Duodenal mucosa (tissue), 2 donors: Measurements from ENCODE around the gene UCK1.

Experiments
- H3K27ac ChIP-seq: one replicate; pipeline ENCODE4 v1.7.0; 2013; ENCODE audit warnings: low read depth, low read length
- H3K27me3 ChIP-seq, 2 donors: one replicate each; pipeline ENCODE4 v1.7.0; 2013; ENCODE audit warnings: low read length in 2 of 2, control low read depth in 1 of 2; ENCODE audit not compliant: insufficient read depth in 2 of 2, control insufficient read depth in 1 of 2
- H3K36me3 ChIP-seq, 2 donors: one replicate each; pipeline ENCODE4 v1.7.0; 2013; ENCODE audit warnings: low read length in 2 of 2, control low read depth in 1 of 2; ENCODE audit not compliant: insufficient read depth in 2 of 2, control insufficient read depth in 1 of 2
- H3K4me1 ChIP-seq, 2 donors: one replicate each; pipeline ENCODE4 v1.7.0; 2013; ENCODE audit warnings: low read length in 2 of 2, control low read depth in 1 of 2; ENCODE audit not compliant: insufficient read depth in 2 of 2, control insufficient read depth in 1 of 2
- H3K4me3 ChIP-seq, 2 donors: one replicate each; pipeline ENCODE4 v1.7.0; 2013; ENCODE audit warnings: low read length in 2 of 2, low read depth in 1 of 2
- H3K9ac ChIP-seq, 2 donors: one replicate each; pipeline ENCODE4 v1.7.0; 2013; ENCODE audit warnings: low read length in 2 of 2, low read depth in 1 of 2
- H3K9me3 ChIP-seq, 2 donors: one replicate each; pipeline ENCODE4 v1.7.0; 2013; ENCODE audit warnings: low read length in 2 of 2, control low read depth in 1 of 2; ENCODE audit not compliant: control insufficient read depth in 1 of 2

Gene UCK1

DNA sequence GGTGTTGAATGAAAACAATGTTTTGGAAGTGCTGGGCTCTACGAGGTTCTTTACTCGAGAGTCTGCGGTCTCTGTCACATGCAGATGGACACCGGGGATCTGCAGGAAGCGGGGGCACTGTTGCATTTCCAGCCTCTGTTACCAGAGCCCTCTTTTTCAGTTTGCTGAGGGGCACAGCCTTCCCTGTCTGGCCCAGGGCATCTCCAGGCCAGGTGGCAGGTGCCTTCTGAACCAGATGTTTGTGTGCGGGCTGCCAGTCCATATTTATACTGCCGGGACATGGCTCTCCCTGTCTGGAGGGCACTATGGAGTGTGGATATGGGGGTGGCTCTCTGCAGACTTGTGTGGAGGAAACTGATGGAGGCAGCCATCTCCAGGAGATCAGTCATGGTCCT is 47.0 kb downstream of the UCK1 start:
- Histone ChIP-seq H3K27ac (no peak overlapping the region), H3K4me1 (no peaks in the 10 kb centered on the region), H3K36me3 (peaks cover 78 to 97% of the 10 kb centered on the region in 2 donors), H3K27me3 (no peaks in the 10 kb centered on the region), H3K9ac (no peak overlapping the region), H3K4me3 (no peak overlapping the region), H3K9me3 (no peaks in the 10 kb centered on the region)

DNA sequence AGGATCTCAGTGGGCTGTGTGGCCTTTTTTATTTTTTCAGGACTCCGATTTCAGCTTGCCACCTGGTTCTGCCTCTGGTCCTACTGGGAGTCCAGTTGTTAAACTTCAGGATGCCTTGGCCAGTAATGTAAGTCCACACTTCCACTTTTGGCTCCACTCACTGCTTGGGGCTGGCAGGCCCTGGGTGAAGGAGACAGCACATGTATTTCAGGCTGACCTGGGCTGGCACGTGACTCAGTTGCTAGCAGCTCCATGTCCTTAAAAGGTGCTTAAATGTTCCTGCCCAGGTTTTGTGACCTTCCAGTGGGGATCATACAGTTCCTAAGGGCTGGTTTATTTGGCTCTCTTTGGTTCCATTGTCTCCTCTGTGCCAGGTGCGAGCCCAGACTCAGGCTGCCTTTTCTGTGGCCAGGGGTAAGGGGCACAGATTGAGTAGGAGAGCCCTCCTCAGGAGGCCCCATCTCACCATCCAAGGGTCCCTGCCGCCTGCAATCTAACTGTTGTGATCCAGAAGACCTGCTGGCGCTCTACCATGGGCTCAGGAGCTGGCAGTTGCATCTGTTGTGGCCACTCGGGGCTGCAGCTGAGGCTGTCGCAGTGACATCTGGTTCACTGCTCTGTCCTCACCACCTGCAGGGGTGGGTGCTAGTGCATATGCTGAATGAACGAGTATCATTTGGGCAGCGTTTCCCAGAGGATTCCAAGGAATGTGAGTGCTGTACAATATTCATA is 47.6 kb downstream of the UCK1 start:
- Histone ChIP-seq H3K9ac (no peak overlapping the region), H3K4me1 (no peaks in the 10 kb centered on the region), H3K27ac (no peak overlapping the region), H3K36me3 (peaks cover 79 to 97% of the 10 kb centered on the region in 2 donors), H3K27me3 (no peaks in the 10 kb centered on the region), H3K4me3 (no peak overlapping the region), H3K9me3 (no peaks in the 10 kb centered on the region)

DNA sequence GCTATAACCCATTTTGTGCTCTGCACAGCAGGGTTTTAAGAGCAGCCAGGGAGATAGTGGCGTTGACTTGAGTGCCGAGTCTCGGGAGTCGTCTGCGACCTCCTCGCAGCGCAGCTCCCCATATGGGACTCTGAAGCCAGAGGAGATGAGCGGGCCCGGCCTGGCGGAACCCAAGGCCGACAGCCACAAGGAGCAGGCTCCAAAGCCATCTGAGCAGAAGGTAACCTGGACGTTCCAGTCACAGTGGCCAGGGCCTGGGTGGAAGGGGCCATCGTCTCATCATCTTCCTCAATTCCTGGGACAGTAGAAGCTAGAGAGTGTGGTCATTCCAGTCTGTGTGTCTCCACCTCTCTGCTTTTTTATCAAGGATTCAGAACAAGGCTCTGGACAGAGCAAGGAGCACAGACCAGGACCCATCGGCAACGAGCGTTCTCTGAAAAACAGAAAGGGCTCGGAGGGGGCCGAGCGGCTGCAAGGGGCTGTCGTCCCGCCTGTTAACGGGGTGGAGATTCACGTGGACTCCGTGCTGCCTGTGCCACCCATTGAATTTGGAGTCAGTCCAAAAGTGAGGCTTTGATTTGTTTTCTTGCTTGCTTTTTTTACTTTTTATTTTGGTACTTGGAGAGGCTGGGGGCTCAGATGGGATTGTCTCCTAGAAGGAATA is 48.6 kb downstream of the UCK1 start:
- Histone ChIP-seq H3K36me3 (peaks cover 76 to 96% of the 10 kb centered on the region in 2 donors), H3K27ac (no peak overlapping the region), H3K9me3 (no peaks in the 10 kb centered on the region), H3K27me3 (no peaks in the 10 kb centered on the region), H3K4me1 (no peaks in the 10 kb centered on the region), H3K4me3 (no peak overlapping the region), H3K9ac (no peak overlapping the region)

DNA sequence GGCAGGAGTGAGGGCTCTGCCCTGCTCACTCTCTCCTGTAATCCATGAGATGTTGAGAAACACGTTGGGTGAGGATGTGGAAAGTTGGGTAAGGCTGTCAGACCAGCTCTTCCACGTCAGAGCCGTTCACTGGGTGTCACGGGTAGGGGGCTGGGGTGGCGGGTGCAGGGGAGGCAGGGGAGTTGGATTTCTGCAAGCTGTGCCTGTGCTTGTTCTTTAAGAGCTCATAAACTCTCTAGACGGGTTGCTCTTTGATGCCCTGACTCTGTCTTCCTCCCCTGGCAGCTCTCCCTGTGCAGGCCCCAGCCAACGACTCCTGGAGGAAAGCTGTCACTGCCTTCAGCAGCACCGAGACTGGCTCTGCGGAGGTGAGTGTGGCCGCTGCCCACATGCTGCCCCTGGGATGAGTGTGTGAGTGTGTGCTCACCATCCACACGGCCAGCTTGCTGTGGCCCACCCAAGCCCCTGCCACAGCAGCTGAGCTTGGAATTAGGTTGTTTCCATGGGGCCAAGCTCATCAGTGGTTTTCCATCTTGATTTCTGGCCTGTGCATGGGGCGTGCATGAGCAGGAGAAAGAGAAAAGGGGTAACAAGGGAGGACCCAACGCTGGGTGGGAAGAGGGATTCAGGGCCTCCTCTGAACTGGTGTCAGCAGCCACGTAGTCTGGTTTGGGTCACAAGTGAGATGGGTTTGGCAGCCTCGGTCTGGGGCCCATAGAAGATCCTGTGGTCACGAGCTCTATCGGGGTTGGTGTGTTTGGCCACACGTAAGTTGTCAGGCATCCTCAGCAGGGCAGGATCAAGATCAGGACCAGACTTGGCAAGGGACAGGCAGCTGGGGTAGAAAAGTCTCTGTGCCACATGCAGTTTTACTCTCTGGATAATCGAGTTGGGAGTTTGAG is 49.4 kb downstream of the UCK1 start:
- no peak overlapping the region for H3K4me3 ChIP-seq
- no peaks in the 10 kb centered on the region for H3K4me1 ChIP-seq
- H3K9ac ChIP-seq = no peak overlapping the region
- no peaks in the 10 kb centered on the region for H3K27me3 ChIP-seq
- H3K27ac ChIP-seq = no peak overlapping the region
- H3K9me3 ChIP-seq = no peaks in the 10 kb centered on the region
- peaks cover 70 to 96% of the 10 kb centered on the region in 2 donors for H3K36me3 ChIP-seq

DNA sequence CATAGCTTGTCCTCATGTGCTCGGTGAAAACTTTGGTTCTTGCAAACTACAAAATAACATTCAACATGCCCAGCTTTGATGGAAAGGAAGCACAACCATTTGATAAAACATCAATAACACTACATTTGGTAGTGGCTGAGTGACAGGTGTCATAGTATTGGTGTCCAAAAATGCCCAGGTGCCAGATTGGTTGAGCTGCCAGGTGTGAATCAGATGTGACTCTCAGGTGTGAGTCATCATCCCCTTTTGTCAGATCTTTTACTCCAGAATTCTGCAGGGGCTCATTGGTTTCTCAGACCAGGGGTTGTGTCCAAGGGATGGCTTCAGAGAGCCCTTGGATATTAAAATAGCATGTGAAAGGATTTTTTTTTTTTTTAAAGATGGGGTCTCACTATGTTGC is 50.8 kb downstream of the UCK1 start:
- Histone ChIP-seq H3K27ac (no peak overlapping the region), H3K9me3 (no peaks in the 10 kb centered on the region), H3K4me3 (no peak overlapping the region), H3K9ac (no peak overlapping the region), H3K4me1 (no peaks in the 10 kb centered on the region), H3K36me3 (peaks cover 62 to 96% of the 10 kb centered on the region in 2 donors), H3K27me3 (no peaks in the 10 kb centered on the region)

DNA sequence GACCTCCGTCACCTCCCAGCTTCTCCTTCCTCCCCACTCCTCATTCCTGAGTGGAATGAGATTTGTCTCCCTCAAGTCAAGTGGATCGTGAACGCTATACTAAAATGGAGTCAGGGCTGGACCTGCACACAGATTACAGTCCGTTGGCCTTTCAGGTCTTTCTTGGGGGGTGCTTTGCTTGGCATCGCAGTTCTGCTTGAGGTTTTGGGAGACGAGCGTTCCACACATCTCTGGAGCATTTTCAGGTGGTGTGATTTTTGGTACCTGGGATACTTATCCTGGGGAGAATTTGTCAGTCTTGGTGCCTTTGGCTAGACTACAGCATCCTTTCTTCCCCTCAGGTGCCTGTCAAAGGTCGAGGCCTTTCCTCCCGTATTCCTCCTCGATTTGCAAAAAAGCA is 52.2 kb downstream of the UCK1 start:
- no peaks in the 10 kb centered on the region for H3K27me3 ChIP-seq
- H3K9ac ChIP-seq = no peak overlapping the region
- H3K4me1 ChIP-seq = no peaks in the 10 kb centered on the region
- H3K36me3 ChIP-seq = peaks cover 59 to 94% of the 10 kb centered on the region in 2 donors
- H3K4me3 ChIP-seq = no peak overlapping the region
- H3K9me3 ChIP-seq = no peaks in the 10 kb centered on the region
- no peak overlapping the region for H3K27ac ChIP-seq

DNA sequence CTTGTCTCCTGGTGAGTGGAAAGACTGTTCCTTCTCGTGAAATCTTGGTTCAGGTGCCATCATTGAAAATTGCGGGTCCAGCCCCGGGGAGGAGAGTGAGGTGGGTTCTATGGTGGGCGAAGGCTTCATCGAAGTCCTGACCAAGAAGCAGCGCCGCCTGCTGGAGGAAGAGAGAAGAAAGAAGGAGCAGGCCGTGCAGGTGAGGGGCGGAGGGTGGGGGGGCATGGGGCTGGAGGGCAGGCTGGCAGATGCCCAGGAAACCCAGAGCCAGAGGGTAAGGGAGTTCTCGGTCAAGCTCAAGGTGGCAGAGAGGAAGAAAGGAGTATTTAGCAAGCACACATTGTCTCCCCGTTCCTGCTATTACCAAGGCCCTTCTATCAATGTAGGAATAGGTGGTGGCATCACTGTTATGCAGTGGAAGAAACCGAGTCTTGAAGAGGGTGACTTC is 52.6 kb downstream of the UCK1 start:
- H3K4me3 ChIP-seq = no peak overlapping the region
- no peaks in the 10 kb centered on the region for H3K4me1 ChIP-seq
- H3K27me3 ChIP-seq = no peaks in the 10 kb centered on the region
- H3K36me3 ChIP-seq = peaks cover 59 to 94% of the 10 kb centered on the region in 2 donors
- no peaks in the 10 kb centered on the region for H3K9me3 ChIP-seq
- no peak overlapping the region for H3K9ac ChIP-seq
- no peak overlapping the region for H3K27ac ChIP-seq

DNA sequence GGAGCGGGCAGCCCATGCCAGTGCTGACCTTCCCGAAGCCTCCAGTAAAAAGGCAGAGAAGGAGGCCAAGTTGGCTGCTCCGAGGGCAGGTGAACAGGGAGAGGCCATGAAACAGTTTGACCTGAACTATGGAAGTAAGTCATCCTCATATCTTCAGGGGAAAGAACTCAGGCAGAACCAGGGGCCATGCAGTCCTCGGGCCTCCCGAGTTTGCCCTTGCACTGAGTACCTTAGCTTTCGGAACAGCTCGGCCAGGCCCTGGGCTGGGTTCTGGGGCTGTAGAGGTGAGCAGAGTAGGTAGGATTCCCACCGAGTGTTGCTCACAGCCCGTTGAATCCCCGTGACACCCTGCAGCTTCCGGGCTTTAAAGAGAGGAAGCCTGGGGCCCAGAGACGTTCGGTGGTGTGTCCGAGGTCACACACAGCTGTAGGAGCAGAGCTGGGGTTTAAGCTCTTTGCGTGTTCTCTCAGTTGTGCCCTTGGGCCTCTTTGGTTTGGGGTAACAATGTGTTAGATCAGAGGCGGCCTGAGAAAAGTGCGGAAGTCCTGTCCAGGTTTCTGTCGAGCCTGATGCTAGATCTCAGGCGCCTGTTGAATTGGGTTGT is 53.1 kb downstream of the UCK1 start:
- peaks cover 56 to 94% of the 10 kb centered on the region in 2 donors for H3K36me3 ChIP-seq
- H3K4me1 ChIP-seq = no peaks in the 10 kb centered on the region
- H3K27ac ChIP-seq = no peak overlapping the region
- H3K4me3 ChIP-seq = no peak overlapping the region
- H3K9me3 ChIP-seq = no peaks in the 10 kb centered on the region
- no peaks in the 10 kb centered on the region for H3K27me3 ChIP-seq
- no peak overlapping the region for H3K9ac ChIP-seq

DNA sequence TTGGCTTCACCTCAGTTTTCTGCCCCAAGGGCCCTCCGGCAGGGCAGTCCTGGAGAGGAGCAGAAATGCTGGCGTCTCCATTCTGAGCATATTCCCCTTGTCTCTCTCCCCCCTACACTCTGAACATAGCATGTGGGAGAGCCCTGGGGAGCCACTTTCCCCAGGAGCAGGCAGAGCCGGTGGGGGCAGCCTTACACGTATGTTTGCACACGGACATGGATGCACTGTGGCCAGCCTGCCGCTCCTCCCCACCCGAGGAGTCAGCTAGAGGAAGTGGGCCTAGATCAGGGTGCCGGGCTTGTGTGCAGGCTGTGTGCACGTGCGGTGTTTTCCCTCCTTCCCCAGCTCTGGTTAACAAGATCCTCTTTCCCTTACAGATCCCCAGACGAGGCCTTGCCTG is 53.7 kb downstream of the UCK1 start:
- Histone ChIP-seq H3K27me3 (no peaks in the 10 kb centered on the region), H3K36me3 (peaks cover 53 to 94% of the 10 kb centered on the region in 2 donors), H3K9ac (no peak overlapping the region), H3K4me3 (no peak overlapping the region), H3K9me3 (no peaks in the 10 kb centered on the region), H3K27ac (no peak overlapping the region), H3K4me1 (no peaks in the 10 kb centered on the region)
